CD14-positive monocyte (primary cell): Measurements from ENCODE around the gene TUBB4A. TPM values are rescaled to one million over a fixed set of nuclear protein-coding genes. Genes with fewer than 3 reads are reported as not detected.
A peak's percentile ranks its signal among the peaks of the same experiment; 100 is the strongest.

Experiments
- DNase-seq, 3 donors: peaks; one replicate each; pipeline ENCODE4 v3.0.0-alpha.2; 2011 to 2022
- H2AFZ ChIP-seq: 2 replicates; pipeline ENCODE4 v1.6.0; 2012; ENCODE audit warnings: mild to moderate bottlenecking, low read depth, low read length, inconsistent platforms; ENCODE audit not compliant: insufficient read depth, poor library complexity, severe bottlenecking
- H3K27ac ChIP-seq, 2 donors: 1 replicate in 1 of 2; 2 replicates in 1 of 2; pipeline ENCODE4 v1.5.1; 2012 to 2013; ENCODE audit warnings: low read length in 2 of 2, control low read depth in 1 of 2, inconsistent platforms in 1 of 2, low read depth in 1 of 2, mild to moderate bottlenecking in 1 of 2
- H3K27me3 ChIP-seq, 2 donors: one replicate each; pipeline versions ENCODE4 v1.6.0 to v1.6.1; 2011 to 2013; ENCODE audit warnings: low read length in 2 of 2; ENCODE audit not compliant: control insufficient read depth in 2 of 2, insufficient read depth in 2 of 2
- H3K36me3 ChIP-seq, 2 donors: replicated peaks in 1 of 2; 1 replicate in 1 of 2; 2 replicates in 1 of 2; pipeline versions ENCODE4 v1.5.1 to v1.6.1; 2012 to 2013; ENCODE audit warnings: low read length in 2 of 2, control low read depth in 1 of 2, inconsistent platforms in 1 of 2, mild to moderate bottlenecking in 1 of 2; ENCODE audit not compliant: insufficient read depth in 2 of 2, control insufficient read depth in 1 of 2
- H3K4me1 ChIP-seq, 2 donors: 1 replicate in 1 of 2; 2 replicates in 1 of 2; pipeline versions ENCODE4 v1.5.1 to v1.6.1; 2012 to 2013; ENCODE audit warnings: low read length in 2 of 2, control low read depth in 1 of 2, inconsistent platforms in 1 of 2, mild to moderate bottlenecking in 1 of 2, moderate library complexity in 1 of 2; ENCODE audit not compliant: insufficient read depth in 2 of 2, control insufficient read depth in 1 of 2
- H3K4me2 ChIP-seq: replicated peaks from 2 replicates; pipeline ENCODE3; 2012; ENCODE audit warnings: low read length, moderate library complexity, mild to moderate bottlenecking; ENCODE audit not compliant: poor library complexity, severe bottlenecking; ENCODE audit errors: extremely low read depth
- H3K4me3 ChIP-seq, 3 experiments: fragments of 200-600 bp in 1 of 3; sonication (generic) in 1 of 3; replicated peaks in 1 of 3; 1 replicate in 2 of 3; 2 replicates in 1 of 3; pipeline ENCODE4 v1.5.1; 2011 to 2013; ENCODE audit warnings: low read length in 3 of 3, mild to moderate bottlenecking in 3 of 3, control low read depth in 2 of 3, low read depth in 2 of 3, inconsistent platforms in 1 of 3, moderate library complexity in 1 of 3
- H3K79me2 ChIP-seq: 2 replicates; pipeline ENCODE4 v1.6.0; 2012; ENCODE audit warnings: mild to moderate bottlenecking, control low read depth, inconsistent platforms, low read length, moderate library complexity; ENCODE audit not compliant: insufficient read depth
- H3K9ac ChIP-seq: 2 replicates; pipeline ENCODE4 v1.6.0; 2017; ENCODE audit warnings: low read length, mild to moderate bottlenecking; ENCODE audit not compliant: insufficient read depth, poor library complexity, severe bottlenecking
- H3K9me3 ChIP-seq, 2 donors: replicated peaks in 1 of 2; 1 replicate in 1 of 2; 2 replicates in 1 of 2; pipeline versions ENCODE4 v1.5.1 to v1.6.1; 2012 to 2013; ENCODE audit warnings: low read length in 2 of 2, control low read depth in 1 of 2; ENCODE audit not compliant: control insufficient read depth in 1 of 2, insufficient read depth in 1 of 2
- H4K20me1 ChIP-seq: 2 replicates; pipeline ENCODE4 v1.6.0; 2012; ENCODE audit warnings: mild to moderate bottlenecking, low read length, control low read depth, moderate library complexity; ENCODE audit not compliant: insufficient read depth
- H3K27ac Mint-ChIP-seq, 7 donors: one replicate each; pipeline ENCODE4 v1.8.0; 2020; ENCODE audit warnings: mild to moderate bottlenecking in 7 of 7, mixed read lengths in 7 of 7, moderate library complexity in 6 of 7, inconsistent platforms in 2 of 7
- H3K27me3 Mint-ChIP-seq, 3 donors: one replicate each; pipeline ENCODE4 v1.8.0; 2021 to 2022; ENCODE audit warnings: low read depth in 3 of 3, mild to moderate bottlenecking in 3 of 3, mixed read lengths in 3 of 3, moderate library complexity in 3 of 3, inconsistent platforms in 1 of 3
- H3K36me3 Mint-ChIP-seq, 2 donors: one replicate each; pipeline ENCODE4 v1.8.0; 2020; ENCODE audit warnings: mixed read lengths in 2 of 2, inconsistent platforms in 1 of 2, mild to moderate bottlenecking in 1 of 2
- H3K4me1 Mint-ChIP-seq: one replicate; pipeline ENCODE4 v1.8.0; 2020; ENCODE audit warnings: mild to moderate bottlenecking, mixed read lengths
- H3K4me3 Mint-ChIP-seq, 2 donors: one replicate each; pipeline ENCODE4 v1.8.0; 2020; ENCODE audit warnings: mild to moderate bottlenecking in 2 of 2, mixed read lengths in 2 of 2, moderate library complexity in 1 of 2
- H3K9me3 Mint-ChIP-seq, 7 donors: one replicate each; pipeline ENCODE4 v1.8.0; 2020 to 2022; ENCODE audit warnings: mixed read lengths in 7 of 7, mild to moderate bottlenecking in 6 of 7, moderate library complexity in 6 of 7, inconsistent platforms in 2 of 7
- WGBS: methylation state at CpG from one replicate; pipeline ENCODE4 v1.1.5; 2013; ENCODE audit warnings: missing lambda C conversion rate; ENCODE audit not compliant: insufficient coverage; 5-methylcytosine and 5-hydroxymethylcytosine counted together
- intact Hi-C, 2 donors: fragments of 100-400 bp; cut with micrococcal nuclease; formaldehyde crosslinking; loops; one replicate each; pipeline versions ENCODE4 v1.15.0 to v1.15.1; 2023
- polyA plus RNA-seq, 3 donors: library from polyadenylated mRNA; depleted of rRNA in 1 of 3; unstranded in 2 of 3; stranded (reverse) in 1 of 3; fragments of 300-500 nt in 2 of 3; fragments of >200 nt in 1 of 3; fragmentation: Illumina TruSeq in 2 of 3; gene quantifications; 1 replicate in 2 of 3; 2 replicates in 1 of 3; pipeline ENCODE4 v1.2.3, GENCODE V29; 2012 to 2021
- TF ChIP-seq, protein P1 (sequence below): fragments of 200-600 bp; IDR thresholded peaks from one replicate; pipeline ENCODE4 v1.8.0; 2022; ENCODE audit warnings: antibody characterized with exemption, mild to moderate bottlenecking

TUBB4A gene
- polyA plus RNA-seq, 3 donors = 0.16 TPM; not detected in 2

DNA sequence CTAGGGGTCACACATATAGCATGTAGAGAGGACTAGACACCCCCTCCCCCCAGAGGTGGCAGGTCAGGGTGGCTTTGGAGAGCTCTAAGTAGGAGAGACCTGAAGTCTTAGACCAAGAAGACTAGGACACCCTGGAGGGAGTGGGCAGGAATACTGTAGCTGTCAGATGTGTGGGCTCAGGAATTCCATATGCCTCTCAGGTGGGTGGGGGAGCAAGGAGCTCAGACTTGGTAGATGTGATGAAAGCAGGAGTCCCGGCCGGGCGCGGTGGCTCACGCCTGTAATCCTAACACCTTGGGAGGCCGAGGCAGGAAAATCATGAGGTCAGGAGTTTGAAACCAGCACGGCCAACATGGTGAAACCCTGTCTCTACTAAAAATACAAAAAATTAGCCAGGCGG, 36.4 kb downstream of the TUBB4A start:
- intact Hi-C loops = no loop called here
- H3K4me2 ChIP-seq = no peak overlapping the region
- H3K79me2 ChIP-seq = no peaks in the 10 kb centered on the region
- no peaks in the 10 kb centered on the region for H4K20me1 ChIP-seq
- H3K27me3 ChIP-seq = peaks cover 0 to 25% of the 10 kb centered on the region in 2 donors
- Mint-ChIP-seq H3K9me3 (peaks cover 0 to 5% (median 0%) of the 10 kb centered on the region in 7 donors), H3K27ac (no peak overlapping the region), H3K4me1 (peaks cover 8% of the 10 kb centered on the region), H3K36me3 (peaks cover 25% of the 10 kb centered on the region in 2 donors), H3K4me3 (no peak overlapping the region), H3K27me3 (peaks cover 27 to 33% (median 32%) of the 10 kb centered on the region in 3 donors)
- H3K9me3 ChIP-seq = peaks cover 3 to 4% of the 10 kb centered on the region in 2 donors
- no peak overlapping the region for H3K27ac ChIP-seq
- H3K4me3 ChIP-seq = no peak overlapping the region
- no peak overlapping the region for H2AFZ ChIP-seq
- no peak overlapping the region for H3K9ac ChIP-seq
- 100% methylated on average over 1 of the region's 8 CpGs for WGBS
- DNase-seq = no peak
- TF ChIP-seq, protein P1, sequence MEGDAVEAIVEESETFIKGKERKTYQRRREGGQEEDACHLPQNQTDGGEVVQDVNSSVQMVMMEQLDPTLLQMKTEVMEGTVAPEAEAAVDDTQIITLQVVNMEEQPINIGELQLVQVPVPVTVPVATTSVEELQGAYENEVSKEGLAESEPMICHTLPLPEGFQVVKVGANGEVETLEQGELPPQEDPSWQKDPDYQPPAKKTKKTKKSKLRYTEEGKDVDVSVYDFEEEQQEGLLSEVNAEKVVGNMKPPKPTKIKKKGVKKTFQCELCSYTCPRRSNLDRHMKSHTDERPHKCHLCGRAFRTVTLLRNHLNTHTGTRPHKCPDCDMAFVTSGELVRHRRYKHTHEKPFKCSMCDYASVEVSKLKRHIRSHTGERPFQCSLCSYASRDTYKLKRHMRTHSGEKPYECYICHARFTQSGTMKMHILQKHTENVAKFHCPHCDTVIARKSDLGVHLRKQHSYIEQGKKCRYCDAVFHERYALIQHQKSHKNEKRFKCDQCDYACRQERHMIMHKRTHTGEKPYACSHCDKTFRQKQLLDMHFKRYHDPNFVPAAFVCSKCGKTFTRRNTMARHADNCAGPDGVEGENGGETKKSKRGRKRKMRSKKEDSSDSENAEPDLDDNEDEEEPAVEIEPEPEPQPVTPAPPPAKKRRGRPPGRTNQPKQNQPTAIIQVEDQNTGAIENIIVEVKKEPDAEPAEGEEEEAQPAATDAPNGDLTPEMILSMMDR = no peak
- peaks cover 5 to 26% of the 10 kb centered on the region in 2 donors for H3K36me3 ChIP-seq
- peaks cover 7 to 11% of the 10 kb centered on the region in 2 donors for H3K4me1 ChIP-seq

- peaks cover 18 to 21% of the 10 kb centered on the region in 2 donors for H3K36me3 Mint-ChIP-seq
- H3K4me1 Mint-ChIP-seq = peaks cover 12% of the 10 kb centered on the region
- Histone ChIP-seq H3K79me2 (no peaks in the 10 kb centered on the region), H3K27me3 (peaks cover 0 to 25% of the 10 kb centered on the region in 2 donors), H4K20me1 (no peaks in the 10 kb centered on the region), H3K9ac (no peak overlapping the region), H3K36me3 (peaks cover 5 to 20% of the 10 kb centered on the region in 2 donors), H3K27ac (no peak overlapping the region), H3K4me1 (peaks cover 11 to 18% of the 10 kb centered on the region in 2 donors), H2AFZ (no peak overlapping the region), H3K4me2 (no peak overlapping the region), H3K4me3 (no peak overlapping the region), H3K9me3 (peaks cover 3 to 4% of the 10 kb centered on the region in 2 donors)
- WGBS = 95% methylated on average over 4 of the region's 9 CpGs
- intact Hi-C loops = no loop called here
- peaks cover 28 to 35% (median 31%) of the 10 kb centered on the region in 3 donors for H3K27me3 Mint-ChIP-seq
- H3K9me3 Mint-ChIP-seq = peaks cover 0 to 5% (median under 1%) of the 10 kb centered on the region in 7 donors
- DNase-seq = no peak
- TF ChIP-seq, protein P1 = no peak
- H3K4me3 Mint-ChIP-seq = peak overlapping the region in 1 of 2 donors; percentile 71
- peak overlapping the region in 1 of 7 donors; percentile 26 for H3K27ac Mint-ChIP-seq
Observed at GRCh38 chr19:6465006-6465405, 37.1 kb downstream of the TUBB4A start.
